Activated CD8-positive, alpha-beta memory T cell treated with anti-CD3 and anti-CD28 coated beads for 1 hour (primary cell): ENCODE data around the gene ESR2.
"Not testable (repeated sequence)": the region's sequence is repeated elsewhere in the genome, so short reads cannot be mapped to it uniquely, and the experiment has no call there.

Experiments used
- DNase-seq, 2 donors: peaks; one replicate each; pipeline ENCODE4 v3.0.0-alpha.2; 2020; ENCODE audit warnings: low read depth in 1 of 2; ENCODE audit errors: extremely low read depth in 1 of 2

ESR2 gene

GRCh38 chr14:64049616-64050381 is 244.4 kb downstream of the ESR2 start:
- DNase-seq, result no peak

GRCh38 chr14:64045091-64045490 is 249.1 kb downstream of the ESR2 start:
- DNase-seq, result no peak

- not testable (repeated sequence) for DNase-seq
Observed at GRCh38 chr14:64043296-64043695, 250.9 kb downstream of the ESR2 start.

DNA sequence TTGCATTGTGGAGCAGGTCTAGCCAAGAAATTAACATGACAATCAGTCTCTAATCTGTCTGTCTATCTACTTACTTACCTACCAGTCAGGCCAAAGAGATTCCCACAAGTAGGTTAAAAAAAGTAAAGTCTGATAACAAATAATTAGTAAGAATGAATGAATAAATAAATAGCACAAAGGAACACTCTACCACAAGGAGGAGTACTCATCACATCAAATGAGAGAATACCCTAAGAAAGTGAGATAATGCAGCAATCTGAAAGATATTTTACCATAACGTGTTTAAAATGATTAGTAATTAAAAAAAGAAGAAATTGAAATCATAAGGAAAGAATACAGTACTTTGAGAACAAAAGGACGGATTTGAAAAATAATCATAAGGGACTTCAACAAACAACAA is 254.1 kb downstream of the ESR2 start:
- DNase-seq, result no peak

- no peak for DNase-seq
Observed at GRCh38 chr14:64038841-64039542, 255.2 kb downstream of the ESR2 start.

- DNase-seq, result not testable (repeated sequence)
Observed at GRCh38 chr14:64037869-64038745, 256.1 kb downstream of the ESR2 start.

DNA sequence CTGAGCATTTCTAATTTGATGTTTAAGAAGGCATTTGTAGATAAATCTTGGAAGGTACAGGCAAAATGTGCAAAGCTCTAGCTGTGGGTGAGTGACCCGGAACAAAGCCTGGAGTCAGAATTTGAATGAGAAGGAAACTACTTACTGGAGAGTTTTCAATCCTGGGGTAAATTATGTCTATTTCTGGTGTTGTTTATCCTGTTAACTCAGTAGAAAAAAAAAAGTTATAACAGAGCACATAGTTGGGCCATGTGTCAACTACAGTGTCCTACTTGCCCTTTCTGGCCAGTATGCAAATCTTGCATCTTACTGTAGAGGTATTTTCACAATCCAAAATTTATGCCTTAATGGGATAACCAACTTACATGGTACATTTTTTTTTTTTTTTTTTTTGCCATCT is 259.0 kb downstream of the ESR2 start:
- DNase-seq, result no peak
